RWPE1 (cell line): ENCODE measurements around the gene ACSS3.
"Not testable (repeated sequence)": the region's sequence is repeated elsewhere in the genome, so short reads cannot be mapped to it uniquely, and the experiment has no call there.

Experiments
- CTCF ChIA-PET: fragments of 350-600 bp; sonication (Branson Sonifier 250); formaldehyde crosslinking; extraction: SDS; loops from one replicate; lab custom pipeline; 2021; lab: Yijun Ruan, JAX
- POLR2A ChIA-PET: fragments of 400-600 bp; formaldehyde crosslinking; extraction: SDS; loops from one replicate; lab custom pipeline; 2020; ENCODE audit warnings: antibody characterized with exemption; ENCODE audit not compliant: low non-redundant PET; lab: Yijun Ruan, JAX
- DNase-seq: peaks from one replicate; pipeline ENCODE4 v3.0.0; 2012; ENCODE audit warnings: low spot score
- H3K27ac ChIP-seq: fragments of 450-650 bp; 2 replicates; pipeline ENCODE4 v1.5.1; 2017
- CTCF ChIP-seq: fragments of 450-650 bp; conservative IDR thresholded peaks from 2 replicates; pipeline ENCODE4 v1.5.1; 2017; ENCODE audit warnings: low read depth, mild to moderate bottlenecking

Gene ACSS3

GRCh38 chr12:81077686-81078441, at the start of gene ACSS3:
TSS of gene ACSS3 (plus strand) at chr12:81078079. CDS start at chr12:81078121, 42 bp downstream.
- DNase-seq = no peak
- TF ChIP-seq CTCF = no peak
- no peak within 1 kb of the TSS for H3K27ac ChIP-seq
- CTCF ChIA-PET = no interaction called here
- POLR2A ChIA-PET = no interaction called here

- POLR2A ChIA-PET = no interaction called here
- no peak for TF ChIP-seq CTCF
- CTCF ChIA-PET = interaction anchor here (0.6 kb wide), 2 partner anchors 51 to 199 kb away, joined by 3 read pairs; no protein-coding TSS in a partner anchor
- H3K27ac ChIP-seq = no peak overlapping the region
- DNase-seq = no peak
Measured at GRCh38 chr12:81034926-81035325, 43.0 kb upstream of the ACSS3 start.

GRCh38 chr12:81039231-81039630, 38.6 kb upstream of the ACSS3 start:
- POLR2A ChIA-PET = no interaction called here
- no peak overlapping the region for H3K27ac ChIP-seq
- no peak for DNase-seq
- CTCF ChIA-PET = no interaction called here
- no peak for TF ChIP-seq CTCF

- CTCF ChIA-PET = no interaction called here
Measured at GRCh38 chr12:81043979-81044740, 33.7 kb upstream of the ACSS3 start.

GRCh38 chr12:81064971-81065370, 12.9 kb upstream of the ACSS3 start:
- POLR2A ChIA-PET, CTCF ChIA-PET, DNase-seq, H3K27ac ChIP-seq: not testable (repeated sequence)

More at GRCh38 chr12:81043979-81044740, 33.7 kb upstream of the ACSS3 start:
- no peak for DNase-seq
- no peak for TF ChIP-seq CTCF
- POLR2A ChIA-PET = interaction anchor here (0.6 kb wide), 1 partner anchor 8 kb away, joined by 3 read pairs; no protein-coding TSS in a partner anchor
- no peak overlapping the region for H3K27ac ChIP-seq

- no peak overlapping the region for H3K27ac ChIP-seq
- TF ChIP-seq CTCF = no peak
- POLR2A ChIA-PET = no interaction called here
- no peak for DNase-seq
- CTCF ChIA-PET = no interaction called here
Measured at GRCh38 chr12:81070846-81071245, 7.0 kb upstream of the ACSS3 start.
